Activated T-helper 1 cell treated with Interleukin-2 at 50 U/mL for 16 hours (primary cell): ENCODE data around the gene STARD5.
A peak's percentile ranks its signal among the peaks of the same experiment; 100 is the strongest.

Experiments
- DNase-seq: peaks from one replicate; pipeline ENCODE4 v3.0.0-alpha.2; 2020; ENCODE audit warnings: low read depth

The STARD5 gene

DNA sequence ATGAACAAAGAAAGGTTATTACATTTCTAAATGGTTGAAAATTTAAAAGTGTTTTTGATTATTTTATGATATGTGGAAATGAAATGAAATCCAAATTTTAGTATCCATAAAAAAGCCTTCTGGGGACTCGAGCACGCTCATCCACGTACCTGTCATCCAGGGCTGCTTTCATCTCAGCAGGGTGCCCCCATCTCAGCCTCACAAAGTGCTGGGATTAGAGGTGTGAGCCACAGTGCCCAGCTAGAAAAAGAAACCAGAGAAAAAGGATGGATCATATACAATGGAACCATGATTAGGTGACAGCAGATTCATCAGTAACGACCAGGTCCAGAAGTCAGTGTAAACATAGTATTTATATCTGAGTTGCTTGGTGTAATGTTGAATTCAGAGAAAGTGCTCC, 49.7 kb downstream of the STARD5 start:
- no peak for DNase-seq

DNA sequence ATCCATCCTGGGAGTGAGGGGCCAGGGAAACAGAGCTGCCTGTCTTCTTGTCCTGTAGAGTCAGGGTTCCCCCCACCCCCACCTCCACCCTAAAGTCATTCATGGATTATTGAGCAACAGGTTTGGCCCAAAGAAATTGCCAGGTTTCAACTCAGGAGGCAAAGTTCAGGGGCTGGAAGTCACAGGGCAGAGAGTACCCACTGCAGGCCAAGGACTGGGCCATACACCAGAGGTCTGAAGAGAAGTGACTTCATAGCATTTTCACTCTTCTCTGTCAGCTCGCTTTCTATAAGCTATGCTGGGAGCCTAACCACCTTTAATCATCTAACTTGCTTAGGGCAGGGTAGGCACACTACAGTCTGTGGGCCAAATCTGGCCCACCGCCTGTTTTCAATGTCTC, 50.1 kb downstream of the STARD5 start:
- DNase-seq = no peak

DNA sequence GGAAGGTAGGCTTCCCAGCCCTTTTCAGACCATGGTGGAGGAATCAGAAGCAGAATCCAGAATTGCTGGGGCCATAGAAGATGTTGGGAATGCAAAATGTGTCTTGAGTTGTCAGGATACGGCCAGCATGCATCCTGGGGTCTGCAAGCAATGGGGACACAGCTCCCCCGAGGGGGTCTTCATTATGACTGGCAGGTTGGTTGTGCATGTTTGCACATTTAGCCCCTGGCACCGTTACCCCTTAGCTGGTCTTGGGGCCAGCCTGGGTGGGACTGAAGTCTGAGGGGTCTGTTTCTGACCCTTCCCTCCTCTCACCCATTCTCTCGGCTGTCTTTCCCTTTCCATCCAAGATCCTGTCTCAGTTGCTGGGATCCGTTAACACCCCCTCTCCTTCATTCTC, 50.7 kb downstream of the STARD5 start:
- DNase-seq = no peak

DNA sequence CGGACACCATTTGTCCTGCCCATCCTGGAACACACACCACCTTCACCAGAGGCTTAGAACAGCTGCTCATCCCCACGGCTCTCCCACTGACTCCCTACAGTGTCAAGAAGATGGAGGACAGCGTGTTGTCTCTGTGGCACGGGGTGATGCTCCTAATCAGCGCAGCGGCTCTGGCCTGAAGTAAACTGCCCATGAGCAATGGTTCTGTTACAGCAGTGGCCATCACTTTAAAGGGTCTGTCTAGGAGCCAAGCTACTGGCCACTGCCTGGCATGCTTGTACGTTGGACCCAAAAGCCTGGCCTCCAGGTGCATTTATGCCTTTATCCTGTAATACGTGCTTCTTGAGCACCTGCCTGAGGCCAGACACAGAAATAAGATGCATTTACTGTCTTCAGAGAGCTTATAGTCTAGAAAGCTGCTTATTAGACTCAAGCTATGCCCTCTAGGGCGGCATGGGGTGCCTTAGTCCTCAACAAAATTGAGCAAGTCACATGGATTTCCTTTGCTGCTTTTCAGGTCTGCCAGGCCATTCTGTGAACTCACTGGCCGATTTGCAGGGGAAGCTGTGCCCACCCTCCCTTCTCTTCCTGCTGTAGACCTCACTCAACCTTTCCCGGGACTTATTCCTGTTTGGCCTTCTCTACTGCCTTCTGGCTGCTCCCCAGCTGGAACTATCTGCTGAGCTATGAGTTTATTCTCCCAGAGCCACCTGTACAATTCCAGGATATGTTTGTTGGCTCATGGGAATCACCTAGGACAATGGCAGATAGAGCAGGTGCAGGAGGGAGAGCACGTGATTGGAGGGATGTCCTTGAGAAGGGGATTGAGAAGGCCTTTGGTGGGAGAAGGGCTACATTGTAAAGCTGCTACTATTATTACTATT, 51.9 kb downstream of the STARD5 start:
- no peak for DNase-seq

DNA sequence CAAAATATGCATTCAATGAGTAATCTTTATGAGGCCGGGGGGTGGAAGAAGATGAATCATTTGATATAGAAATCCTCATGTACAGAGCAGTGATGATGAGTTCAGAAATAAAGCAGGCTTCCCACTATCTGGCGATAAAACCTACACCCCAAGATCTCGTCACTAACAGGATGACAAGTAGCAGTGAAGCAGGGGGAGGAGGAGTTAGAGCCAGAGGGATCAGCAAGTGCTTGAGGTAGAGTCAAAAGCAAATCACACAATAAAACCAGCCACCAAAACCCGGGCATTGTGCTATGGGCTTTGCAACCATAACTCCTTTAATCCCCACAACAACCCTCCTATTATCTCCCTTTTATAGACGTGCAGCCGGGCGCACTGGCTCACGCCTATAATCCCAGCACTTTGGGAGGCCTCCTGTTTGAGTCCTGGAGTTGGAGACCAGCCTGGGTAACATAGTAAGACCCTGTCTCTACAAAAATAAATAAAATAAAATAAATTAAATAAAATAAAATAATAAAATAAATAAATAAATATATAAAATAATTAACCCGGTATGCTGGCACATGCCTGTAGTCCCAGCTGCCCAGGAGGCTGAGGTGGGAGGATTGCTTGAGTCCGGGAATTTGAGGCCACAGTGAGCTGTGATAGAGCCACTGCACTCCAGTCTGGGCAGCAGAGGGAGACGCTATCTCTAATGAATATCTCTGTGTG, 53.0 kb downstream of the STARD5 start:
- no peak for DNase-seq

DNA sequence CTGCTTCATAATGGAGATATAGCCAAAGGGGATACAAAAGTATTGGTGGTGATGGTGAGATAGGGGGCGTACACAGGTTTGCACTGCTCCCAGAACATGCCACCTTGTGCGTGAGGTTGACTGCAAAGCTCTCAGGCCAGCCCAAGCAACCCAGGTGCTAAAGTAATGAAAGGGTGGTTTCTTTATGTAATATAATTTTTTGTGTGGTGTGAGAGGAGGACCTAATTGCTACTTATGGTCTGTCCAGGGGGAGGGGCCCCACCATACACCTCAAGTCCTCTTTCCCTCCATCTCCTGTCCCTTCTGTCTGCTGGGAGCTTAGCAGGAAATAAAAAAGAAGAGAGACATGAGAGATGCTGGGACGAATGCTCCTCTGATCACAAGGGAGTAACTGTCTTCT, 53.8 kb downstream of the STARD5 start:
- no peak for DNase-seq

DNA sequence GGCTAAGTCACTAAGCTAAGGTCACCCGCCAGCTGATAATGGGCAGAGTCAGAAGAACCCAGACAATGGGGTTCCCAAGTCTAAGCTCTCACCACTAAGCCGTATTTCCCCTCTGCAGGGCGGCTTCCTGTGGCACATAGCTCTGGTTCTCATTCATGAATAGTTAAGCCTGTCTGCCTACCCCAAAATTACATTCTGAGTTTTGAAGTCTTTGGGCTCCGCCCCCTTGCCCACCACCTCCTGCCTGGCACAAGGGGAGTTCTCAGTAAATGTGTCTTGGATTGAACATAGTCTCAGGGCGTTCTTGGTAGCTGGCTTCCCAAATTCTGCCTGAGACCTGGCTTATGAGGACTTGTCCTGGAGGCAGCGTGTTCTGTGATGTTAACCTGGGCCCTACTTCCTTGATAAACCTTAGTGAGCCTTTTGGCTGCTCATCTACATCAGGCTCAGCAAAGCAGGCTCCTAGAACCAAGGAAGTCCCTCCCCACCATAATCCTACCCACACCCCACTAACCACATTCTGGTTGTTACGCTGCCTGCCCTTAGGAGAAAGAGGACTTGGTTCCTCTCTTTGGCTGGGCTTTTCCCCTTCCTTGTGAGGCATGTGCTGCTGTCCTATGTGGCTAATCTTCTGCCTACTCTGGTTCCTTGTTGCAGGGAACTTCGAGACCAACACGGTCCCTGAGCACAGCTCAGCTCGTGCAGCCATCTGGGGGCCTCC, 54.9 kb downstream of the STARD5 start:
- no peak for DNase-seq

DNA sequence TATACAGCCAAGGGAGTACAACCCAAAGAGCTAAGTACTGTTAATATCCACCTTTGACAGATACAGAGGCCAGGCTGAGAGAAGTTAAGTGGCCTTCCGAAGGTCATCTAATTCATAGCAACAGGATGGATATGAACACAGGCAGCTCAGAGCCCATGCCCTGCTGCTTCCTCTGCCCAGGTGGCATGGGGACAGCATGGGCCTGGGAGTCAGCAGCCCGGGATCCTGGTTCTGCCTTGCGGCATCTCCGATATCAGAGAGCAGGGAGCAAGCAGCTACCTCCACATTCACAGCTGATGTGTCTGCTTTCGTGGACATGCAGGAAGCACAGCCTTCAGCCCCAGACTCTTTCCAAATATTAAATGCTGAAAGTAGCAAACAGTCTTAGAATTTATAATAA, 55.6 kb downstream of the STARD5 start:
- no peak for DNase-seq

DNA sequence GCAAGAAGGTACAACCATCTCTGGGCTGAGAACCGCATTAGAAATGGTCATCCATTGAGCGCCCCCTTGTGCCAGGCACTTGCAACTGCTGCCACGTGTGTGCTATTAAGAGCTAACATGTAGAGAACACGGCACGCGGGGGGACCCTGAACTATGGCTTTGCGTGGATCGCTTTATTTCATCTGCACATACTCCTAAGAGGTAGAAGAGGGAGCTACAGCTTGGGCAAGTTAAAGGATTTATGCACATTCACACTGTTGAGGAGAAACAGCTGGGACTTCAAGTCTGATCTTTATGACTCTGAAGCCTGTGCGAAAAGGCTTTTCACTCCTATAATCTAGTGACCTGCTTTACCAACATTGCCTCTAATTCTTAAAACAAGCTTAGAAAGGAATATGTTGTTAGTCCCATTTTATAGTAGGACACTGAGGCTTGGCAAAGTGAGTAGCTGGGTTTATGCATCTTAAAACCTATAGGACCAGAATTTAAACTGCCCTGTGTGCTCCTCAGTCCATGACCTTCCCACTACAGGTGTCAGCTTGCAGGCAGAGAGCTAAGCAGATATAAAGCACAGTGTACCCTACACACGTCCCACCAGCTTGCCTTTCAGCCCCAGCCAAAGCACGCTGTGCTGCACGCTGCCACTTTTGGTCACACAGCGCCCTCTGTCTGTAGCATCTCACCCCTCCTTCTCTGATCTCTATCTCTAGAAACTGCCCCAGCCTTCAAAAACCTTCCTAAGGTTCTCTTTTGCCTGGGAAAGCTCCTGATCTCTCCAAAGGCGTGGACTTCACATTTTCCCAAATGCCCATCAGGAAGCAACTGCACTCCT, 57.8 kb downstream of the STARD5 start:
- peak; percentile 63 for DNase-seq

DNA sequence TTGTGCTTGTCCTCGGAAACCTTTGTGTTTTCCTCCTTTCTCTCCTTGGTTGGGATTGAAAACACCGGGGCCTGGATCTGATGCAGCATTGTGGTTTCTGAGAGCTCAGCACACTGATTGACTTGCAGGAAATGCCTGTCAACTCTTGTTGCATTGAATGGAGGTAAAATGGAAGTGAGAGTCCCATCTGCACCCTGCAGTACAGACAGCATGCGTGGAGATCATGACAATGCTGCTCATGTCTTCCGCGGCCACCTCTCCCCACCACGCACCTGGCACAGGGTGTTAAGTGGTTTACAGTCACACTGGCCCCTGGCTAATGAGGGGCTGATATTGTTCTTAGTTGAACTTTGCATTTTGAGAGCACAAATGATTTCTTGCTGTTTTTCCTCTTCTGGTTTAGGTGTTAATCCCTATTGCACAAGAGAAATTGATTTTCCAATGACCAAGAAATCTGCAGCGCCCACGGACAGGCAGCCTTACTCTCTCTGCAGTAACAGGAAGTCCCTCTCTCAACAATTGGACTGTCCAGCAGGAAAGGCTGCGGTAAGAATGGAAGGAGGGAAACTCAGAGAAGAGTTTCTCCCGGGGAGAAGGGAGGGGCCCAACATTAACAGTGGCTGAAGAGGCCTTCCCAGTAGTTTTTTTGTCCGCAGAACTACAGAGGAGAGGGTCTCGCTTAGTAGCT, 58.5 kb downstream of the STARD5 start:
- no peak for DNase-seq

DNA sequence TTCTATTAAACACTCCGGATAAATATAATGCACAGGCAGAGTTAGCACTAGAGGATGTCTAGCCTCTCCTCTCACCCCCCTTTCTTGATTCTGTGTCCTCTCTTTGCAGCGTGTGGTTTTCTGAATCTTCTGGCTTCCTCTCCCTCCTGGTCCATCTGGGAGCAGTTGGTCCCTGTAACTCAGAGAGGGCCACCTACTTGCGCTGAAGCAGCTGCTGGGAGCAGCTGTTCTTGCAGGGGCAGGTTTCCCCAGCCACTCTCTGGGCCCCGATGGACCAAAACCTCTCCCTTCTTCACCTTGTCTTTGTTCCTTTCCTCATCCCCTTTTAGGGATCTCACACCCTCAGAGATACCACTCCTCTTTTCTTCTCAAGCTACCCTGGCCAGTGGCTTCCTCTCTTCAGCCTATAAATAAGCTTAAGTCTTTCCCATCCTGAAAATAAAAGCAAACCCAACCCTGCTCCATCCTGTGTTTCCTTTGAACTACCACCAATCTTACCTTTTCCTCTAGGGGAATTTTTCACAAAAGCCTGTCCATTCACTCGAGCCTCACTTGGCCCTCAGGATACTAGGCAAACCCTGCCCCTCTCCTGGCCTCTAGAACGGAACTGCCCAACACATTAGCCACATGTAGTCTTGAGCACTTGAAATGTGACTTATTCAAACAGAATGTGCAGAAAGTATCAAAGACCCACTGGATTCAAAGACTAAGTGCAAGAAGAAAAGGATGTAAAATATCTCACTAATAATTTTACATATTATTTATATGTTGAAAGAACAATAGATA, 59.7 kb downstream of the STARD5 start:
- DNase-seq = no peak

DNA sequence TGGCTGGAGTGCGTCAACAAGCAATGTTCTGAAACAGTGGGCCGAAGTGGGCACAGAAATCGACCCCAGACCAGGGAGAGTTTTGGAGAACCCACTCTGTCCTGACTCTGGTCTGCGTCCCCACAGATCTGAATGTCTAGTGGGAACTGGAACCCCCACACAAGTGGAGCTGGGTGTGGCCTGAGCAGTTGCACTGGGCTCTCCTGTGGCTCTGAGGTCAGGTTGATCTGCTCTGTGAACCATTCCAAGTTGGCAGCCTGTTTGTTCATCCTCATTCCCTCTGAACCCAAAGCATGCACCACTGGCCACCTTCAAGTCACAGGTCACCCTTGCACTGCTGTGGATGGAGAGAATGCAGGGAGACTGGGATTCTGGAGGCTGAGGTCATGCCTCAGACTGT, 60.5 kb downstream of the STARD5 start:
- DNase-seq = no peak

DNA sequence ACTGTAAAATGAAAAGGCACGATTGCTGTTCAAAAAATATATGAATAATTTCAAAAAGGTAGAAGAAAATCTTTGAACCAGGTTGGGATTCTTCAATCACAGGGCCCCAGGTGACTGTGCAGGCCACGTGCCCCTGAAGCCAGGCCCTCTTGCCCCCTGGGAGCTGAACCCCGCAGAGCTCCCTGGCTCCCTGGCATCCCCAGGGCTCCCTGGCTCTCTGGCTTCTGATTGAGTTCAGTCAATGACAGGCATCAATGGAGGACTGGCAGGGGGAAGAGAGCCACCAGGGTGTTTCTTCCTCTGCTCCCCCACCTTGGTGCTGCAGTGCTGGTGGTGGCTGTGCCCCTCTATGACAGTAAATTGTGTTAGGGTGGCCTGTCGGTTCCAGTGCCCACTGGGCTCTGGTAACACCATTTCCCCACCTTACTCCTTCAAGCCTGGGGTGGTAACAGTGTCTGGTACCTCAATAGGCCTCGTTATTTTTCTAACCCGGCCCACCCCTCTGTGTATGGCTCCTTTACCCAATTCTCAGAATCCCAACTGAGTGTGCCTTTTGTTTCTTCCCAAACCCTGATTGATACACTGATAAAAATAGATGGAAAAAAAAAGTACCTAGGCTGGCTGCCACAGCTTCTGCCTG, 62.6 kb downstream of the STARD5 start:
- DNase-seq = no peak

DNA sequence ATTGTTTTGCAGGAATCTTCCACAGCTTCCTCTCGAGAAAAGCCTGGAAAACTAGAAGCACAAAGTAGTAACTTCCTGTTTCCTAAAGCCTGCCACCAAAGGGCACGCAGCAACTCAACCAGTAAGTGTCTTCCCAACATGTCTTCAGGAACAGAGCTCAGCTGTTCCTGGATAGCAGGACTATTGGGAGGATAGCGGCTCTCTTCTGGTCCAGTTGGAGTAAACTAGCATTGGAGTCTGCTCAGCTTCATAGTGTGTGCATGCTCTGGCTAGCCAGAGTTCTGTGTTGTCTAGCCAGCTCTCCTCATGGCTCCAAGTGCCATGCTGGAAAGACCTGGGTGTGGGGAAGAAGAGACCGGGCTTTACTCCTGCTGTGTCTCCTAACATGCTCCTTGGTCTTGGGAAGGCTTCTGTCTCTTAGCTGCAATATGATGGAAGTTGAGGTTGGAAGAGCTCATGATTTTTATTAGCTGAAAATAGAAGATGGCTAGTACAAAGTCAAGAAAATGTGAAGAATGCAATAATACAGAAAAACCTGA, 64.1 kb downstream of the STARD5 start:
- no peak for DNase-seq
